ENCODE results near the gene ZFP82.

The ZFP82 gene

DNA sequence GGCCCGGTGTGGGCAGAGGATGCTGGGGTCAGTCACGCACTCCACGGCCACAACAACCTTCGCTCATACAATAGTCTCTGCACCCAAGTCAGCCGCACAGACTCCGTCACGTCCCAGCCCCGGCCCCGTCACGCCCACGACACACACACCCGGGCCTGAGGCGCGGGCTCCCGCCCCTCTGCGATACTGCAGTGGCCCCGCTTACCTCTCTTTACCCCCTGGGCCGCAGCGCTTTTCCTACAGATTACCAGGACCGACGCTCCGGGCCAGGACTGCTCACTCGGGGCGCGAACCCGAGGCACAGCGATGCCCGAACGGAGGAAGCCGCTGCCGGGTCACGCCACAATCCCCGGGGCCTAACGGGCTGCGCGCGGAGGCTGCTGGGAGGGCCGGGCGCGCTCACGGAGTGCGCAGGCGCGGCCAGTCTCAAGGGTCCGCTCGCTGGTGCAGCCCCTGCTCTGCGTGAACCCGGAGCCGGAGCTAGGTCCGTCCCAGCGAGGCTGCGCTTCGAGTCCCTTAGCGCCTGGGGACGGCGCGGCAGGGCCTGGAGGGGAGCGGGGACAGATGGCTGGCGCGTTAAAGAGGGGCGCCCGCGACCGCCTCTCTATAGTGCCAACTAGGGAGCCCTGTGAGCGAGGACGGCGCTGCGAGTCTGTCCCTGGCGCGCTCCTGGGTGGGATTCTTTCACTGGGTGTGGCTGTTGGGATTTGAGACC lies at the start of gene ZFP82:
Gene ZFP82 (minus strand): TSS at position 358 of the 715 bp plus-strand sequence. CDS start 8,855 bp downstream, outside the sequence.
- peak; percentile 51 to 57 for DNase-seq (ENCODE audit: low read depth in 2 of 2)

- DNase-seq (ENCODE audit: low read depth in 2 of 2): no peak
Observed at GRCh38 chr19:36460046-36460445, 41.6 kb upstream of the ZFP82 start.

GRCh38 chr19:36456831-36457230 lies 38.4 kb upstream of the ZFP82 start:
- DNase-seq (ENCODE audit: low read depth in 2 of 2): no peak

- DNase-seq (ENCODE audit: low read depth in 2 of 2): no peak
Observed at GRCh38 chr19:36449059-36449670, 30.7 kb upstream of the ZFP82 start.

- no peak for DNase-seq (ENCODE audit: low read depth in 2 of 2)
Observed at GRCh38 chr19:36441339-36441738, 22.9 kb upstream of the ZFP82 start.

GRCh38 chr19:36436531-36436930 lies 18.1 kb upstream of the ZFP82 start:
- DNase-seq (ENCODE audit: low read depth in 2 of 2): no peak

- DNase-seq (ENCODE audit: low read depth in 2 of 2): no peak
Observed at GRCh38 chr19:36423925-36424324, 5.5 kb upstream of the ZFP82 start.

DNA sequence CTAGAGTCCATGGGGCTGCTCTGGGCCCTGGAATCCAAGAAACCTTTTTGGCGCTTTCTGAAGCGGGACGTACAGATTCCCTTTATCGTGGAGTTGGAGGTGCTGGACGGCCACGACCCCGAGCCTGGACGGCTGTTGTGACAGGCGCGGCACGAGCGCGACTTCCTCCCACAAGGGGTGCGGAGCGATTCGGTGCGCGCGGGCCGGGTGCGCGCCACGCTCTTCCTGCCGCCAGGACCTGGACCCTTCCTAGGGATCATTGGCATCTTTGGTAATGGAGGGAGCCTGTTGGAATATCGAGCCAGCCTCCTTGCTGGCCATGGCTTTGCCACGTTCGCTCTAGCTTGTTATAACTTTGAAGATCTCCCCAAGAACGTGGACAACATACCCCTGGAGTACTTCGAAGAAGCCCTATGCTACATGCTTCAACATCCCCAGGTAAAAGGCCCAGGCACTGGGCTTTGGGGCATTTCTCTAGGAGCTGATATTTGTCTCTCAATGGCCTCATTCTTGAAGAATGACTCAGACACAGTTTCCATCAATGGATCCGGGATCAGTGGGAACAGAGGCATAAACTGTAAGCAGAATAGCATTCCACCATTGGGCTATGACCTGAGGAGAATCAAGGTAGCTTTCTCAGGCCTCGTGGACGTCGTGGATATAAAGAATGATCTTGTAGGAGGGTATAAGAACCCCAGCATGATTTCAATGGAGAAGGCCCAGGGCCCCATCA lies 3.5 kb upstream of the ZFP82 start:
- no peak for DNase-seq (ENCODE audit: low read depth in 2 of 2)

- no peak for DNase-seq (ENCODE audit: low read depth in 2 of 2)
Observed at GRCh38 chr19:36420961-36421748, 2.7 kb upstream of the ZFP82 start.

DNA sequence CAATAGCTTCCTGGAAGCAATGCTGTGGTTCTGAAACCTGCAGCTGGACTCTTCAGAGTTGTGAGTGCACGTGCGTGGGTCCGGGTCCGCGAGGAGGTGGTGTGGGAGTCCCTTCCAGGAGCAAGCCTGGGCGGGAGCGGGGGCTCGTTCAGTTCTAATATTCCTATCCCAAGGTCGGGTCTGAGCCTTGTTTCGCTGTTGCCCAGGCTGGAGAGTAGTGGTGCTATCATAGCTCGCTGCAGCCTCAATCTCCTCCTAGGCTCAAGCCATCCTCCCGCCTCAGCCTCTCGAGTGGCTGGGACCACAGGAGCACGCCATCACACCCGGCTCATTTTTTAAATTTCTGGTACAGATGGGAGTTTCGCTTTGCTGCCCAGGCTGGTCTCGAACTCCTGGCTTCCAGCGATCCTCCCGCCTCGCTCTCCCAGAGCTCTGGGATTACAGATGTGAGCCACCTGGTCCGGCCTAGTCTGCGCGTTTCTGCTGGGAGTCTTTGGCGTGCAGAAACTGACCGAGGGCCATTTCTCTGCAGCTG lies 625 bp downstream of the ZFP82 start:
- DNase-seq (ENCODE audit: low read depth in 2 of 2): no peak

GRCh38 chr19:36409841-36410240 lies 8.6 kb downstream of the ZFP82 start:
- no peak for DNase-seq (ENCODE audit: low read depth in 2 of 2)

DNA sequence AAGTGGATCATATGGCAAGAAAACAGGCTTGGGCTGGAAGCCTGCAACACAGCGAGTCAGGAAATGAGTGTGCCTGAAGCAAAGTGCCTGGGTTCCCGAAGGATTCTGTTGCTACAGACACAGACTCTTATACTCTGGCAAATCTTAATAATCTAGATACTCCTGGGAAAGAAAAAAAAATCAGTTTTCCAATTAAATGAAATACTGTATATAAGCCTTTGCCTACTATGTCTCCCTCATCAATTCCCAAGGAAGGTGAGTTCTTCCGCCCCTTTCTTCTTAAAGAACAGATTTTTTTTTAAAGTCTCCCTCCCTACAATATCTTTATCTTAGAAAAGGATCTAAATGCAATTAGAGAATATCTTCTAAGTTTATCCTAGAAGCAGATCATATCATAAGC lies 10.3 kb downstream of the ZFP82 start:
- no peak for DNase-seq (ENCODE audit: low read depth in 2 of 2)

DNA sequence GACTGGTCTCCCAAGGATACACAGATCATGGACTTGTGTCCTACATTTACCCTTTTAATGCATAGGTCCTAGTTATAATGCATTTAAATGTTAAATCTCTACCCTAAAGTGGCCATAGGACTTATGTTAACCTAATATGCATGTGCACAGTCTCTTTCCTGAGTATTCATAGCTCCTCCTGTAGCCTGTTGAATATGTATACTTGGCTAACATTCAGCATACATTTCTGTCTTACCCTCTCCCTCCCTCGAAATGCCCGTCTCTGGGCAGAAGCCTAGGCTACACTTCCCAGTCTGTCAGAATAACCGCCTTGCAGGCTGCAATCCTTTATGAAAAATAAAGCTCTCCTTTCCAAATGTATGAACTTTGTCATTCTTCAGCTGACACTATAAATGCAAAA lies 13.9 kb downstream of the ZFP82 start:
- DNase-seq (ENCODE audit: low read depth in 2 of 2): no peak

DNA sequence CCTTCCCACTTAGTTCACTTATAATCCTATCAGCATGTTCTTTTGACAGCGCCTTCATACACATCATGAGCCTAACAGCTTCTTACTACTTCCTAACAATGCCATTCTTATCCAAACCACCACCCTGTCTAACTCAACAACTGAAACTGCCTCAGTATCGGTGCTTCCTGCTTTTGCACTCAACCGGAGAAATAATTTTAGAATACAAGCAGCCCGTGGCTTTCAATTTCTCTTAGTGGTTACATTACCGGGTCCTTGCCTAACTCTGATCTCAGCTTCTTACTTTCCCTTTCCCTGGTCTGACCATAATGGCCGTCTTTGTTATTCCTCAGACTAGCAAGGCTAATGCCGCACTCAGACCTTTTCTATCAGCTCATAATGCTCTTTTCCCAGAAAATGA lies 17.0 kb downstream of the ZFP82 start:
- no peak for DNase-seq (ENCODE audit: low read depth in 2 of 2)

DNA sequence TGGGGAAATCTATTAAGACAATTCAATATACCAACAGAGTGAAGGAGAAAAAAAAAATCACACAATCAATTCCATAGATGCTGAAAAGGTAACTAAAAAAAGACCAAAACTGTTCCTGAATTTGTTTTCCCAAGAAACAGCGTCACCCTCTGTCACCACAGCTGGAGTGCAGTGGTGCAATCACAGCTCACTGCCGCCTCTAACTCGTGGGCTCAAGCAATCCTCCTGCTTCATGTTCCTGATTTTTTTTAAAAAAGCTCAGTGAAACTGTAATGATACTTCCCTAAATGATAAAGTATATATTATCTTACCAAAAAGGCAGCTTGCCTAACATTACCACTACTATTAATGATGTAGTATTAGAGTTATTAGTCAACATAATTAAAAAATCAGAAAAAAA lies 19.9 kb downstream of the ZFP82 start:
- DNase-seq (ENCODE audit: low read depth in 2 of 2): no peak

GRCh38 chr19:36392916-36393673 lies 25.3 kb downstream of the ZFP82 start:
- no peak for DNase-seq (ENCODE audit: low read depth in 2 of 2)

- DNase-seq (ENCODE audit: low read depth in 2 of 2): no peak
Observed at GRCh38 chr19:36379510-36379819, 39.0 kb downstream of the ZFP82 start.

DNA sequence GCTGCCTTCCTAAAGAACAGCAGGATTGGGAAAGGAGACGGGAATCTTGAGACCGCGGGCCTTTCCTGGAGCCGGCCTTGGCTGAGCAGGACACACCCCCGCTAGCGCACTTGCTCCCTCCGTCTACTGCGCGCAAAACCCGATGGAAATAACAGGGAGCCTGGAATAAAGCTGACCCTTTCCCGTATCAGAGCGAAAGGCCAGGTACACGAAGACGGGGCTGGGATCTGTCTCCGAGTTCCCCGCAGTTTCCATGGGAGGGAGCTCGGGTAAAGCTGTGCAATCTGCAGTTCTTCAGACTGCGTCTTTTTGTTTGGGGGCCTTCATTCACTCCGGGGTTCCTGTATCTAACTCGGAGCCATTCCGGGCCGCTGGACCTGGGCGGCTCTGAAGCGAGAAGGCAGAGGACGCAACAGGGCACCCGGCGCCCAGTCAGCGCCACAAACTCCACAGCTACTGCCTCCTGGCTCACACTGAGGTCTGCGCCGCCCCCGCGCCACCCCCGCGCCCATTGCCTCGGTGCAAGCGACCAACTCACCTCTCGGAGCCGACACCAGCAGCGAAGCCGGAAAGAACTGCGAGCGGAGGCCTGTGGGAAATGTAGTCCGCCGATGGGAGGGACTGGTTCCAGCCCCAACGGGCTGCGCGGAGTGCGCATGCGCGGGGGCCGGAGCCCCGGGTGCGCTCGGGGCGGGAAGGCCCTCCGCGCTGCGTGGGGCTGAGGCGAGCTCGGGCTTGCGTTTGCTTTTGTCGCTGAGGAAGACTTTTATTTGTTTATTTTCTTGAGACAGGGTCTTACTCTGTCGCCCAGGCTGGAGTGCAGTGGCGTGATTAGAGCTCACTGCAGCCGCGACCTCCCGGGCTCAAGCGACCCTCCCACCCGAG lies 39.6 kb downstream of the ZFP82 start, which contains the start of gene ZFP14:
Gene ZFP14 (minus strand): TSS at position 577 of the 885 bp plus-strand sequence. CDS start 11,309 bp downstream, outside the sequence.
- peak; percentile 89 to 94 for DNase-seq (ENCODE audit: low read depth in 2 of 2)

DNA sequence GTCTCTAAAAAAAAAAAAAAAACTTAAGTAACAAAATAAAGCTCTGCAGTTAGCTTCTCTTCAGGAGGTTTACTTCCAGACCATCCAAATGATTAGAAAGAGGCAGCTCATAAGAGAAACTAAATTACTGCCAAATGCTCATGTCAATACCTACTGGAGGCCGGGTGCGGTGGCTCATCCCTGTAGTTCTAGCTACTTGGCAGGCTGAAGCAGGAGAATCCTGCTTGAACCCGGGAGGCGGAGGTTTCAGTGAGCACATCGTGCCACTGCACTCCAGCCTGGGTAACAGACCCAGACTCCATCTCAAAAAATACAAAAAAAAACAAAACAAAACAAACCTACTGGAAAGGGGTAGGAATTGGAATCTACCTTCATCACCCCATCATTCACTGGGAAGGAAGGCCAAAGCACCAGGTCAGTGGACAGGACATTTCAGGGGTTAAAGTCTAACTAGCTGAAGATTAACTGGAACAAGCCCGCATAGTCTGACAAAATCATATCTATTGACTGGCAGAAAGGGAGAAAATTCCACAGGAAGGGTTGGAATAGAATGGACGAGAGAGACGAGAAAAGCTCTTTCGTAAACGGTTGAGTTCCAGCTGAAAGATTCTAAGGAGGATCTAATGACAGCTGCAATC lies 40.8 kb downstream of the ZFP82 start:
- no peak for DNase-seq (ENCODE audit: low read depth in 2 of 2)
